Measurements from ENCODE around the gene KCNJ10.
"Not testable (repeated sequence)": the region's sequence is repeated elsewhere in the genome, so short reads cannot be mapped to it uniquely, and the experiment has no call there.

The KCNJ10 gene

GRCh38 chr1:160053548-160054365, 16.2 kb downstream of the KCNJ10 start:
- DNase-seq, result no peak

- DNase-seq, result no peak
Observed at GRCh38 chr1:160052936-160053335, 17.0 kb downstream of the KCNJ10 start.

- DNase-seq, result no peak
Observed at GRCh38 chr1:160050619-160051018, 19.3 kb downstream of the KCNJ10 start.

- DNase-seq, result not testable (repeated sequence)
Observed at GRCh38 chr1:160050182-160050581, 19.8 kb downstream of the KCNJ10 start.

GRCh38 chr1:160049101-160049500, 20.9 kb downstream of the KCNJ10 start:
- no peak for DNase-seq

- no peak for DNase-seq
Observed at GRCh38 chr1:160048335-160048734, 21.6 kb downstream of the KCNJ10 start.

GRCh38 chr1:160047111-160047991, 22.6 kb downstream of the KCNJ10 start:
- no peak for DNase-seq

GRCh38 chr1:160046494-160047110, 23.4 kb downstream of the KCNJ10 start:
- peak; percentile 36 for DNase-seq

GRCh38 chr1:160045653-160046052, 24.3 kb downstream of the KCNJ10 start:
- no peak for DNase-seq

GRCh38 chr1:160043543-160043942, 26.4 kb downstream of the KCNJ10 start:
- DNase-seq, result no peak

- DNase-seq, result no peak
Observed at GRCh38 chr1:160040476-160040875, 29.5 kb downstream of the KCNJ10 start.

GRCh38 chr1:160032165-160032820, 37.7 kb downstream of the KCNJ10 start:
- no peak for DNase-seq

- peak; percentile 94 for DNase-seq
Observed at GRCh38 chr1:160031365-160032164, 38.4 kb downstream of the KCNJ10 start, which contains the start of gene PIGM. TSS of gene PIGM (minus strand) at chr1:160031990. CDS start at chr1:160031739, 251 bp downstream.

- peak; percentile 5 for DNase-seq
Observed at GRCh38 chr1:160030657-160031364, 39.1 kb downstream of the KCNJ10 start.

GRCh38 chr1:160028426-160028825, 41.5 kb downstream of the KCNJ10 start:
- no peak for DNase-seq

GRCh38 chr1:160025314-160025713, 44.6 kb downstream of the KCNJ10 start:
- DNase-seq, result no peak

- DNase-seq, result no peak
Observed at GRCh38 chr1:160024195-160024905, 45.6 kb downstream of the KCNJ10 start.

- no peak for DNase-seq
Observed at GRCh38 chr1:160022330-160023310, 47.3 kb downstream of the KCNJ10 start.

- no peak for DNase-seq
Observed at GRCh38 chr1:160021376-160022074, 48.4 kb downstream of the KCNJ10 start.

Data from stimulated activated CD4-positive, alpha-beta T cell treated with anti-CD3 and anti-CD28 coated beads, Interleukin-4, amount 100 ng/mL, for 24 hours (primary cell).